Activated CD4-positive, alpha-beta T cell treated with anti-CD3 and anti-CD28 coated beads, Interleukin-2, amount 50 U/mL, for 48 hours (primary cell): ENCODE measurements around the gene GALNT10.
"Not testable (repeated sequence)": the region's sequence is repeated elsewhere in the genome, so short reads cannot be mapped to it uniquely, and the experiment has no call there.

Source experiments
- DNase-seq, 2 experiments: peaks; one replicate each; pipeline ENCODE4 v3.0.0-alpha.2; 2020

GALNT10 gene

DNA sequence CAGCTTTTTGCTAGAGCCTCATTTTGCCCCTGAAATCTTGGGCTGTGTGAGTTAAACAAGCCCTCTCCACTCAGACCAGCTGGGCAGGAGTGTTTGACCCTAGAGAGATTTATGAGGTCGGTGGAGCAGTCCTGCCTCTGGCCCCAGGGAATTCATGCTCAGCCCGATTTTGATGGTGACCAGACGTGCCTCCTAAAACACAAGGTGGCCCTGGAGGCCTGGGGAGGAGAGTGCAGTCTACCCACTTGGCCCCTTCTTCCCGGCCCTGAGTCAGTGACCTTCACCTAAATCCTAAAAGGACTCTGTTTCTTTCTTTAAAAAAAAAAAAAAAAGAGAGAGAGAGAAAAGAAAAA lies 168.7 kb downstream of the GALNT10 start:
- DNase-seq, result no peak

- DNase-seq, result not testable (repeated sequence)
Measured at GRCh38 chr5:154360241-154360640, 169.7 kb downstream of the GALNT10 start.

DNA sequence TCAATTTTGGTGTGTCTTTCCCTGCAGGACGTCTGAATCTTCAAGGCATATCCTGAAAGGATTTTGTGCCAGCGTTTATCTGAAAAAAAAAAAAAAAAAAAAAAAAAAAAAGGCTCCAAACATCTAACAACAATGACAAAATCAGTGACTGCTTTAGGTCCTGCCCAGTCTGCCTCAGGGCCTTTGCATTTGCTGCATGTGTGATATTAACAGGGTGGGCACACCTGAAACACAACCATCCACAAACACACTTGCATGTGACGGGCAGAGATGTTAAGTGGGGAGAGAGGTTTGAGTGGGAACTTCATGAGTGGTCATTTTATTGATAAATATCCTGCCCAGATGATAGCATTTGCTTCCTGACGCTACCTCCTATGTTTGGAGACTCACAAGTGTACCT lies 172.9 kb downstream of the GALNT10 start:
- DNase-seq, result no peak

DNA sequence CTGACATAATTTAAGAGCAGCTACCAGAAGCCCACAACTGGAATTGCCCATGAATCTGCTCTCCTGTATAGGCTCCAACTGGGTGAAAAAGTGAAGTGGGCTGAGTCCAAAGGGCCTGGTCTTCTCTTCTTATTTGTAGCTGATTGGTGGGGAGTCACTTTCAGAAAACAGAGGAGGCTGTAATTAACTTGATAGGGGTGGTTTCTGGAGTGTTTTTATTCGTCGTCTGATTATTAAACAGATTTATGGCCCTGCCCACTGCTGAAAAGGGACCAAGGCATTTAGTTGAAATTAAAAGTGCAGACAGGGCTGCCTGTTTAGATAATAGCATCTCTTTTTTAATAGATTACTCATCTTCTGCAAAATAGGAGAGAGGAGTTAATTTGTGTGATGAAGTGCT lies 174.2 kb downstream of the GALNT10 start:
- no peak for DNase-seq

- DNase-seq, result no peak
Measured at GRCh38 chr5:154365823-154366222, 175.3 kb downstream of the GALNT10 start.

DNA sequence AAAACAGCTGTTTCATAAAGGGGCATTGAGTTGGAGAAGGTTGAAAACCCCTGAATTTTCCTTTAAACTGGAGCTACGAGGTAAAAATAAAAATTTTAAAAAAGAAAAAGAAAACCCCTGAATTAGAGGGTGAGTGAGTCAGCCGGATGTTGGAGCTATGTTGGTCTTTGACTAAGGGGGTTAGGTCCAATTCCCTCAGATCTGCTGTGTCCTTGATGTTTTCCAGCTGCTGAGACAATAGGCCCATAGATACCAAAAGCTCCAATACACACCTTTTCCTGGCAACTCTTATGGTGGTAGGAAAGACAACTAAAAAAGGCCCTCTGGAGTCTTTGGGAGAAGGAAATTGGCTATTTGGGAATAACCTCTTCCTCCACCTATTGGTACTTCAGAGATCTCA lies 175.8 kb downstream of the GALNT10 start:
- no peak for DNase-seq

- DNase-seq, result no peak
Measured at GRCh38 chr5:154367101-154367500, 176.6 kb downstream of the GALNT10 start.

DNA sequence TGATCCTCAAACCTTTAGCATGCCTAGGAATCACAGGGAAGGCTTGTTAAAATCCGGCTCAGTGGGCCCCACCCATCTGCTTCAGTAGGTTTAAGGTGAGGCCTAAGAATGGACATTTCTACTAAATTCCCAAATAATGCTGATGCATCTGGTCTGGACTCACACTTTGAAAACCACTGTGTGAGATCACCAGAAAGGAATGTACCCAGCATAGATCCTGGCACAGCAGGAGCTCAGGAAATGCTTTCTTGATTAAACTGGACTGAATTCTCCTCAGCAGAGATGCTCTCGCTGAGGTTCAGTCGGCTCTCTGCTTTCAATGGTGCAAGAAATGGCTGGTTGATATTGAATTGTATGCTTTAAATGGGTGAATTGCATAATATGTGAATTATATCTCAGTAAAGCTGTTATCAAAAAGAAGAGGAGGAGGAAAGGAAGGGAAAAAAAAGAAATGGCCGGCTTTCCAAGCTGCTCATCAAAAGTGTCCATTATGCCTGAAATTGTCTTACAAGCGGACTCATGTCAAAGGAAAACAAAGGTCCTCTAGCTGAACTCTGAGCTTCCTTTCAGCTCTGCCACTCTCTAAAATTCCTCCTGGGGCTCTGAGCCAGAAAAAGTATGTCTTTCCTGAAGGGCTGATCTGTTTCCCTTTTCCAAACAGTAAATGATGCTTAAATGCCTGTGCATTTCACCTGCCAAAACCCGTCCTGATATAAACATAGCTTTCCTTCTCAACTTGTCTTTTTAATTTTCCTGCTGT lies 177.7 kb downstream of the GALNT10 start:
- DNase-seq, result no peak

- DNase-seq, result no peak
Measured at GRCh38 chr5:154369682-154370081, 179.1 kb downstream of the GALNT10 start.

GRCh38 chr5:154370119-154370518 lies 179.6 kb downstream of the GALNT10 start:
- DNase-seq, result no peak

DNA sequence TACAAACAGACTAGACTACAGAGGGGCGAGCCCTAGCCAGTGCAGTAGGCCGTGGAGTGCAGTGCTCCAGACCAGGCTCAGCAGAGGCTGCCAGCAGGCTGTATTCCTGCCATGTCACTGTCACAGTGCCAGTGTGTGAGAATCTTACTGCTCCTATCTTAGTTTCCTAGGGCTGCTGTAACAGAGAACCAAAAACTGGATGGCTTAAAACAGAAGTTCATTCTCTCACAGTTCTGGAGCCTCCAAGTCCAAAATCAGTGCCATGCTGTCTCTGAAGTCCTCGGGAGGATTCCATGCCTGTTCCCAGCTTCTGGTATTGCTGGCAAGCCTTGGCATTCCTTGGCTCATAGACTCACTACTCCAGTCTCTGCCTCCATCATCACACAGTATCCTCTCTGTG lies 180.3 kb downstream of the GALNT10 start:
- DNase-seq, result no peak

GRCh38 chr5:154371687-154372086 lies 181.2 kb downstream of the GALNT10 start:
- no peak for DNase-seq

- no peak for DNase-seq
Measured at GRCh38 chr5:154372661-154373060, 182.1 kb downstream of the GALNT10 start.

- DNase-seq, result no peak
Measured at GRCh38 chr5:154373326-154373725, 182.8 kb downstream of the GALNT10 start.

DNA sequence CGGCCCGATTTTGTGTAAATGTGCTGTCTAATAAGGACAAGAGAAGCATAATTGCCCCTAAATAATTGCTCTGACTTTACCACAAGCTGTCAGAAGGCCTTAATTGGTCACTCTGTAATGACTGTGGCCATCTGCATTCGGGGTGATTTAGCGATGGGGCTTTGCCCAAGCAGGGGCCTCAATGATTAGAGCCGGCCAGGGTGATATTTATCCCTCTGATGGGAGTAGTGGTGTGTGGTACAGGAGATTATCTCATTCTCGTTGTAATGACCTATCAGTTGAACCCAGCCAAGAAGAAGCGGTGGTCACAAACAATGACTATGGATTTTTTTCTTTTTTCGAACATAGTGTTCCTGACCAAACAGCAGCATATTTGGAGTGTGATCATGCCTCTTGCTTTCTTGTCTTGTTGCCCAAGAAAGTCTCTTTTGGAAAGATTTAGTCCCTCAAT lies 183.2 kb downstream of the GALNT10 start:
- no peak for DNase-seq

DNA sequence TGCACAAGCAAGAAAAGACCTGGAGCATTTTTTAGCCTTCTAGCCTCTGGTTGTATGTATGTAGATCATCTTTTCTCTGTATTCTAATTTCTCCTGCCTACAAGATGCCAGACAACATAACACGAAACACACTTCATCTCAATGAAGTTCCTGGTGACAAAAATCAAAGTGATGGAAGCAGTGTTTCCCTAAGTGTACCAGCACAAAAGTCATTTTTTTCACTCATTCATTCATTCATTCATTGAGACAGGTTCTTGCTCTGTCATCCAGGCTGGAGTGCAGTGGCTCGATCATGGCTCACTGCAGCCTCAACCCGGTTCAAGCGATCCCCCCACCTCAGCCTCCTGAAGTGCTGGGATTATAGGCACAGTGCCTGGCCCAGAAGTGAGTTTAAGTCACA lies 183.7 kb downstream of the GALNT10 start:
- DNase-seq, result no peak

- DNase-seq, result no peak
Measured at GRCh38 chr5:154375329-154376008, 184.9 kb downstream of the GALNT10 start.

DNA sequence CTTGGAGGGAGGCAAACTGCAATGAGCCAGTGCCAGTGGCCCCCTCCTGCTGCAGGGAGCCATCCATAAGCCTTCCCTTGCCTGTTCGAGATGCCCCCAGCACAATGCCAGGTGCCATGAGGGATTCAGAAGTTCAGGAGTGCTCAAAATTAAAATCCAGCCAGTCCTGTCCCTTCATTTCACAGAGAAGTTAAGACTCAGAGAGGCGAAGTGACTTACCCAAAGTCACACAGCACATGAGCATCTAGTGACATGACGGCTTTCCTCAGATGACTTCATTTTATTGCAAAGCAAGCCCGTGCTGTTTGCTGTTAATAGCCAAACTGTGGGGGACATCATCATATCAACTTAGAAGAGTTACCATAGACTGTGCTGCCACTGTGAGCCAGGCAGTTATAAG lies 185.9 kb downstream of the GALNT10 start:
- DNase-seq, result no peak

GRCh38 chr5:154377754-154378533 lies 187.4 kb downstream of the GALNT10 start:
- DNase-seq, result no peak

- no peak for DNase-seq
Measured at GRCh38 chr5:154380263-154380662, 189.7 kb downstream of the GALNT10 start.

DNA sequence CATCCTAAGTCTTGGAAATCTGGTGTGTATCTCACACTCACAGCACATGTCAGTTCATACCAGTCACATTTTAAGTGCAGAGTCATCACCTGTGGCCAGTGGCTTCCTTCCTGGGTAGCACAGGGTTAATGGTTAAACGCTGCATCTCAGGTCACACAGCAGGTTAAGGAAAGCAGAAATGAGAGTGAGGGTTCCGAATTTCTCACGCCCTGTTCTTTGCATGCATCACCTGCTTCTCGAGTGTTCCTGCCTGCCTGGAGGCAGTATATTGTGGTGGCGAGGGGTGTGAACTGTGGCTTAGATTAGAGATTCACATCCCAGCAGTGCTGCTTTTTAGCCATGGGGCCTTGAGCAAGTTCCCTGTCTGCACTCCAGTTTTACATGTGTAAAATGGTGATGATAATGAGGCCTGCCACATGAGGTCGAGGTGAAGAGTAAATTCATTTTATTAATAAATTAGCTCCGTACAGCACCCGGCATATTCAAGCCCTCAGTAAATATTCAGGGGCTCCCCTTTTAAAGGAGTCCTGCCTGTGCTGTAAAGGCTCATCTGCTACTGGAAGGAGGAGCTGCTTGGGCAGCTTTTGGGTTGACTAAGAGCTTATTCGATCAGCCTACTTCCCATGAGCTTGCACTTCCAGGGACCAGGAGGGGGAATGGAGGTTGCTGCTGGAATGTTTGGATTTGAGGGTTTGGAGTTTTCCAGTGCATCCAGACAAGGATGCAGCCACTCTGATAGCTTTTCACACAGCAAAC lies 194.1 kb downstream of the GALNT10 start:
- no peak for DNase-seq

- no peak for DNase-seq
Measured at GRCh38 chr5:154385236-154385512, 194.6 kb downstream of the GALNT10 start.

DNA sequence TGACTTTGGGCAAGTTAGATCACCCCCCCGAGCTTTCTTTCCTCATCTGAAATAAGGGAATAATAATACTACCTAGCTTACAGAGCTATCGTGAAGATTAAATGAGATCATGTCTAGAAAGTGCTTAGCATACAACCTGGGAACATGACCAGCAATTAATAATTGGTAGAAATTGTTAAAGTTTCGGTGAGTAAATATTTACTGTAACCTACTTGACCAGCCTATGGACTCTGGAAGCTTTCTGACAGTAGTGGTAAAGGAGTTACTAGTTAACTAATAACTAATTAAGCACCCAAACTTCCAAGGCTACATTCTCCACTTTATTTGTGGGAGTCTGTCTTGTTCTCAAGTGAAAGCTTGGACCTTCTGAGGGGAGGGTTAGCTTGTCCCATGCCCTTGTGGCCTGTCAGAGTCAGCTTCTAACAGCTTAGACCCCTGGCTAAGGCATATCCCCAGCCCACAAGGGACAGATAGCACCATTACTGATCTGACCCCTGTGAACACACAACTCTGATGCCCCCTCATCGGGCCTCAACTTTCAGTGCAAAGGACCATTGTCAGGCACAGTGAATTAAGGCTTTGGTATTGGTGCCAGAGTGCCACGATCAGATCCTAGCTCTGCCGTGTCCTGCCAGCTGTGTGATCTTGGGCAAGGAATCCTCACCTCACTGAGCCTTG lies 196.6 kb downstream of the GALNT10 start:
- DNase-seq, result no peak
